ENCODE results near the gene USP12.
"Not testable (repeated sequence)": the region's sequence is repeated elsewhere in the genome, so short reads cannot be mapped to it uniquely, and the experiment has no call there.

Gene USP12

GRCh38 chr13:27130979-27131623 is 40.5 kb downstream of the USP12 start:
- H3K4me1 ChIP-seq: peaks cover 8% of the 10 kb centered on the region
- H3K36me3 ChIP-seq (replicated peaks): no peaks in the 10 kb centered on the region
- no peak overlapping the region for H3K4me3 ChIP-seq
- H3K9me3 ChIP-seq: no peaks in the 10 kb centered on the region
- no peak for DNase-seq (ENCODE audit: low spot score in 2 of 2)
- in situ Hi-C loops (cut with MboI; ENCODE audit: low sequenced_read_pairs): no loop called here
- H3K27me3 ChIP-seq (ENCODE audit: low read depth): no peaks in the 10 kb centered on the region

DNA sequence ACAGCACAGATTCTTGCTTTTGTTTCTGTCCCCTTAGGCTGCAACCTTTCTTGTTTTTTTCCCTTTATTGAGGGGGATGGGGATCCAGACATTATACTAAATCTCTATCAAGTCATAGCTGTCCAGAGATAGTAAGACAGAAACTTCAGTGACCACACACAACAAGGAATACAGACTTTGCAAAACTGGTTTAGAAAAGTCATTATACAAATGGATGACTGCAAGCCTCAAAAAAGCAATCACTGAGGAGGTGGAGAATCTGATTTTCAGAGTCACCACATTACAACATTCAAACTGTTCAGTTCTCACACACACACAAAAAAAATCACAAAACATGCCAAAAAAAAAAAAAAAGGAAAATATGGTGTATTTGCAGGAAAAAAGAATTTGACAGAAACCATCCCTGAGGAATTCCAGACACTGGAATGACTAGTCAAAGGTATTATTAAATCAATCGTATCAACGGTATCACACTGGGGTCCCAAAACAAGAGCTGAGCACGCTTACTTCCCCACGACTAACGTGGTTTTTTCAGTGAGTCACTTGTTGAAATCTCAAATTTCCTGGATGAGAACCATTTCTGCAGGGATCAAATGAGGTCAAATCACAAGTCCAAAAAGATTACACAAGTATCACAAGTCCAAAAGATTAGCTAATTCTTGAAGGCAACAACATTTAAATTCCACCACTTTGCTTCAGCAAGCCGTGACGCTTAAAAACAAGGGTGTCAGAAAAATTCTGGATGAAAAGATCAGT is 41.2 kb downstream of the USP12 start:
- in situ Hi-C loops (cut with MboI; ENCODE audit: low sequenced_read_pairs): no loop called here
- Histone ChIP-seq H3K27me3 (ENCODE audit: low read depth) (no peaks in the 10 kb centered on the region), H3K36me3 (replicated peaks) (no peaks in the 10 kb centered on the region), H3K4me3 (no peak overlapping the region), H3K4me1 (peaks cover 8% of the 10 kb centered on the region), H3K9me3 (no peaks in the 10 kb centered on the region)
- DNase-seq (ENCODE audit: low spot score in 2 of 2): no peak

GRCh38 chr13:27128825-27129627 is 42.6 kb downstream of the USP12 start:
- Histone ChIP-seq H3K4me1 (peaks cover 8% of the 10 kb centered on the region), H3K27me3 (ENCODE audit: low read depth) (no peaks in the 10 kb centered on the region), H3K36me3 (replicated peaks) (no peaks in the 10 kb centered on the region), H3K9me3 (no peaks in the 10 kb centered on the region), H3K4me3 (no peak overlapping the region)
- no peak for DNase-seq (ENCODE audit: low spot score in 2 of 2)
- in situ Hi-C loops (cut with MboI; ENCODE audit: low sequenced_read_pairs): no loop called here

GRCh38 chr13:27126859-27127258 is 44.8 kb downstream of the USP12 start:
- Histone ChIP-seq H3K9me3 (no peaks in the 10 kb centered on the region; the same call in 1 of the 2 replicates), H3K4me1 (peaks cover 8% of the 10 kb centered on the region), H3K4me3 (no peak overlapping the region), H3K27me3 (ENCODE audit: low read depth) (no peaks in the 10 kb centered on the region), H3K36me3 (replicated peaks) (no peaks in the 10 kb centered on the region)
- in situ Hi-C loops (cut with MboI; ENCODE audit: low sequenced_read_pairs): no loop called here
- DNase-seq (ENCODE audit: low spot score in 2 of 2): no peak

DNA sequence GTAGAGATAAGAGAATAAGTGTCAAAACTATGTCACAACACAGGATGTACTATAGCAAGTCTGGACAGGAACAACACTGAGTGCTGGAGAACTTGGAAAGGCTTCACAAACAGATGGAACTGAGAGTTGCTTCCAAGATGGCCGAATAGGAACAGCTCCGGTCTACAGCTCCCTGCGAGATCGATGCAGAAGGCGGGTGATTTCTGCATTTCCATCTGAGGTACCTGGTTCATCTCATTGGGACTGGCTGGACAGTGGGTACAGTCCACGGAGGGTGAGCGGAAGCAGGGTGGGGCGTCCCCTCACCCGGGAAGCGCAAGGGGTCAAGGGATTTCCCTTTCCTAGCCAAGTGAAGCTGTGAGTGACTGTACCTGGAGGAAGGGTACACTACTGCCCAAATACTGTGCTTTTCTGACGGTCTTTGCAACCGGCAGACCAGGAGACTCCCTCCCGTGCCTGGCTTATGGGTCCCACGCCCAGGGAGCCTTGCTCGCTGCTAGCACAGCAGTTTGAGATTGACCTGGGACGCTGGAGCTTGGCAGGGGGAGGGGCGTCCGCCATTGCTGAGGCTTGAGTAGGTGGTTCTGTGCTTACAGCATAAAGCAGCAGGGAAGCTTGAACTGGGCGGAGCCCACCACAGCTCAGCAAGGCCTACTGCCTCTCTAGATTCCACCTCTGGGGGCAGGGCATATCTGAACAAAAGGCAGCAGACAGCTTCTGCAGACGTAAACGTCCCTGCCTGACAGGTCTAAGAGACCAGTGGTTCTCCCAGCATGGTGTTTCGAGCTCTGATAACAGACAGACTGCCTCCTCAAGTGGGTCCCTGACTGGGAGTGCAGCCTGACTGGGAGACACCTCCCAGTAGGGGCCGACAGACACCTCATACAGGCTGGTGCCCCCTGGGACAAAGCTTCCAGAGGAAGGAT is 46.0 kb downstream of the USP12 start:
- peak; percentile 4 to 75 for DNase-seq (ENCODE audit: low spot score in 2 of 2)
- in situ Hi-C loops (cut with MboI; ENCODE audit: low sequenced_read_pairs): no loop called here
- Histone ChIP-seq H3K9me3 (no peaks in the 10 kb centered on the region; the same call in 1 of the 2 replicates), H3K36me3 (replicated peaks) (no peaks in the 10 kb centered on the region), H3K27me3 (ENCODE audit: low read depth) (no peaks in the 10 kb centered on the region), H3K4me3 (no peak overlapping the region), H3K4me1 (no peaks in the 10 kb centered on the region; the same call in 1 of the 2 replicates)

DNA sequence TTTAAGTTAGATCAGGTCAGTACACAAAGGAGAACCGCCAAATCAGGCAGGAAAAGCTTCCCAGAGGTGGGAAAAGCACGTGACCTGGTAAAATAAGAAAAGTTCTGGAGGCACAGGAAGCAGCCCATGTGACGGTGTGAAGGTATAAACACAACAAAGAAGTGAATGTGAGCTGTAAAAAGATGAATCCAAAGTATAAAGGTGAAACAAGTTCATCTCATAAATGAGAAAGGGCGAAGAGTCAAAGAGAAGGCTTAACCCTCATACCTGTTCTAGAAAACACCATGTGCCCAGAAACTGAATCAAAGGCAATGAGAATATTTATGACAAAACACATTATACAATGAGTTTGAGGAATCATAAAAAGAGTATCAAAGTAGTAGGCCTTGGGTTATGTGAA is 47.0 kb downstream of the USP12 start:
- DNase-seq (ENCODE audit: low spot score in 2 of 2): no peak
- in situ Hi-C loops (cut with MboI; ENCODE audit: low sequenced_read_pairs): no loop called here
- Histone ChIP-seq H3K4me1 (no peaks in the 10 kb centered on the region; the same call in 1 of the 2 replicates), H3K4me3 (no peak overlapping the region), H3K27me3 (ENCODE audit: low read depth) (no peaks in the 10 kb centered on the region), H3K36me3 (replicated peaks) (no peaks in the 10 kb centered on the region), H3K9me3 (no peaks in the 10 kb centered on the region; the same call in 1 of the 2 replicates)

- DNase-seq (ENCODE audit: low spot score in 2 of 2); H3K27me3 ChIP-seq (ENCODE audit: low read depth); in situ Hi-C loops (cut with MboI; ENCODE audit: low sequenced_read_pairs); H3K4me1 ChIP-seq; H3K4me3 ChIP-seq; H3K36me3 ChIP-seq (replicated peaks); H3K9me3 ChIP-seq: not testable (repeated sequence)
These were observed 48.2 kb downstream of the USP12 start for GRCh38 chr13:27123445-27123844.

DNA sequence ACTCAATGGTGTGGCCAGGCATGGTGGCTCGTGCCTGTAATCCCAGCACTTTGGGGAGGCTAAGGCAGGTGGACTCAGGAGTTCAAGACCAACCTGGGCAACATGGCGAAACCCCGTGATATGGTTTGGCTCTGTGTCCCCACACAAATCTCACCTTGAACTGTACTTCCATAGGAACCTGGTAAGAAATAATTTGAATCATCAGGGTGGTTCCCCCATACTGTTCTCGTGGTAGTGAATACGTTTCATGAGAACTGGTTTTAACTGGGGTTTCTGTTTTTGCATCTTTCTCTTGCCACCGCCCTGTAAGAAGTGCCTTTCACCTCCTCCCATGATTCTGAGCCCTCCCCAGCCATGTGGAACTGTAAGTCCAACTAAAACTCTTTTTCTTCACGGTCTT is 49.6 kb downstream of the USP12 start:
- no peak for DNase-seq (ENCODE audit: low spot score in 2 of 2)
- Histone ChIP-seq H3K4me1 (no peaks in the 10 kb centered on the region; the same call in 1 of the 2 replicates), H3K27me3 (ENCODE audit: low read depth) (no peaks in the 10 kb centered on the region), H3K9me3 (no peaks in the 10 kb centered on the region; the same call in 1 of the 2 replicates), H3K4me3 (no peak overlapping the region), H3K36me3 (replicated peaks) (no peaks in the 10 kb centered on the region)
- in situ Hi-C loops (cut with MboI; ENCODE audit: low sequenced_read_pairs): no loop called here

GRCh38 chr13:27120811-27121210 is 50.8 kb downstream of the USP12 start:
- no peaks in the 10 kb centered on the region for H3K27me3 ChIP-seq (ENCODE audit: low read depth)
- in situ Hi-C loops (cut with MboI; ENCODE audit: low sequenced_read_pairs): no loop called here
- H3K36me3 ChIP-seq (replicated peaks): no peaks in the 10 kb centered on the region
- H3K9me3 ChIP-seq: no peaks in the 10 kb centered on the region; the same call in 1 of the 2 replicates
- DNase-seq (ENCODE audit: low spot score in 2 of 2): no peak
- H3K4me1 ChIP-seq: no peaks in the 10 kb centered on the region
- no peak overlapping the region for H3K4me3 ChIP-seq

DNA sequence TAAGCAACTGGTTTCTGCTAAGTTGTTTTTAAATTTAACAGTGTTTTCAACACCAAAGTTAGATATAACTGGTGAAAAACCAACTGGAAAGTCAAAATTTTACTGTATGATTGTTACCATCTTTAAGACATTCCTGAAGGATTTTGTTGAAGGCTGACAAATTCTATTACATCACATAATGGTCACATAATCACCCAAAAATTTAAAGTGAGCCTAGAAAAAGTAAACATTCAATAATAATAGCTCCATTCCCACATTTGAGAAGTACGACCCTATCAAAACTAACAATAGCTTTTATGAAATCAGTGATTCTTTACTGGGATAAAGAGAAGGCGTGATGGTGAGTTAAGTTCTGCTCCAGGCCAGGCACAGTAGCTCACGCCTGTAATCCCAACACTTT is 51.6 kb downstream of the USP12 start:
- DNase-seq (ENCODE audit: low spot score in 2 of 2): no peak
- H3K9me3 ChIP-seq: no peaks in the 10 kb centered on the region; the same call in 1 of the 2 replicates
- no peaks in the 10 kb centered on the region for H3K36me3 ChIP-seq (replicated peaks)
- H3K4me3 ChIP-seq: no peak overlapping the region
- no peaks in the 10 kb centered on the region for H3K4me1 ChIP-seq
- H3K27me3 ChIP-seq (ENCODE audit: low read depth): no peaks in the 10 kb centered on the region
- in situ Hi-C loops (cut with MboI; ENCODE audit: low sequenced_read_pairs): no loop called here

GRCh38 chr13:27118428-27119054 is 53.1 kb downstream of the USP12 start:
- Histone ChIP-seq H3K9me3 (no peaks in the 10 kb centered on the region; the same call in 1 of the 2 replicates), H3K27me3 (ENCODE audit: low read depth) (no peaks in the 10 kb centered on the region), H3K36me3 (replicated peaks) (no peaks in the 10 kb centered on the region), H3K4me3 (no peak overlapping the region), H3K4me1 (no peaks in the 10 kb centered on the region)
- no peak for DNase-seq (ENCODE audit: low spot score in 2 of 2)
- in situ Hi-C loops (cut with MboI; ENCODE audit: low sequenced_read_pairs): no loop called here

DNA sequence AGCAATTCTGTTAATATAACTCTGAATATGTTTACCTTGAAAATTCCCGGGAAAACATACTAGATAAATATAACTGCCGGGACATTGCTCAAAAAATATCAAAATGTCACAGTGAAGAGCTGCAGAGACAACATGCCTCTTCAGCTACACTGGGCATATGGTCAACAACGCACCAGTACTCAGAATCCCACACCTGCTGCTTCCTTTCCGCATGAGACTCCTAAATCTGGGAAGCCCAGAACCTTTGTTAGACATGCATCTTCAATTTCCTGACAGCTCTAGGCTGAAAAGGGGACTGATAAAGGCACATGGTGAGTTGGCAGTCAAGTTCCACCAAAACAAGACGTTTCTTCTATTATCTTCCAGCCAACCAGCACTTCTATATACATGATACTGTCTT is 53.7 kb downstream of the USP12 start:
- no peak overlapping the region for H3K4me3 ChIP-seq
- H3K36me3 ChIP-seq (replicated peaks): no peaks in the 10 kb centered on the region
- in situ Hi-C loops (cut with MboI; ENCODE audit: low sequenced_read_pairs): no loop called here
- no peaks in the 10 kb centered on the region for H3K27me3 ChIP-seq (ENCODE audit: low read depth)
- no peaks in the 10 kb centered on the region; the same call in 1 of the 2 replicates for H3K9me3 ChIP-seq
- no peaks in the 10 kb centered on the region for H3K4me1 ChIP-seq
- DNase-seq (ENCODE audit: low spot score in 2 of 2): no peak

DNA sequence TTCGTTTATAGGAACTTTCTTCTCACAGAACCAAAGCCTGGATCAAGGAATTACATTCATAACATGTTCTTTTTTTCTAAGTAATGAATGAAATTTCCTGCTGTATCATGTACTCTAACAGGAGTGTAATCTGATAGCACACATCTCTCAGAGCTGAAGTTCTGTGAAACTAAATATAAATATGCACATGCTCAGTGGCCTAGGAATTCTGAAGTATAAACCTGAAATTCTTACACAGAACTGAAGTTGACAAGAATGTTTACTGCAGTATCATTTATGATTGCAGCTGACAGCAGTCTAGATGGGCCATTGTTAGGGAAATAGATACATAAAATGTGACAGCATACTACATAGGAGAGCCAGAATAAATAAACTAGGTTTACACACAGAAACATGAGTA is 54.5 kb downstream of the USP12 start:
- H3K4me1 ChIP-seq: no peaks in the 10 kb centered on the region
- in situ Hi-C loops (cut with MboI; ENCODE audit: low sequenced_read_pairs): no loop called here
- no peaks in the 10 kb centered on the region for H3K36me3 ChIP-seq (replicated peaks)
- no peaks in the 10 kb centered on the region; the same call in 1 of the 2 replicates for H3K9me3 ChIP-seq
- no peaks in the 10 kb centered on the region for H3K27me3 ChIP-seq (ENCODE audit: low read depth)
- no peak overlapping the region for H3K4me3 ChIP-seq
- DNase-seq (ENCODE audit: low spot score in 2 of 2): no peak

Measured in HAP-1 (cell line).